Coronary artery (tissue), 2 donors: ENCODE results near the gene AGBL4.

ENCODE experiments used
- DNase-seq: peaks from one replicate; pipeline ENCODE4 v3.0.0-alpha.2; 2017; ENCODE audit warnings: low spot score
- H3K27ac ChIP-seq, 2 donors: fragments of 200-600 bp; sonication (generic); one replicate each; pipeline ENCODE4 v1.5.1; 2016 to 2019
- H3K4me3 ChIP-seq: fragments of 200-600 bp; sonication (generic); 2 replicates; pipeline ENCODE4 v1.5.1; 2016; ENCODE audit warnings: mild to moderate bottlenecking, moderate library complexity
- CTCF ChIP-seq: fragments of 200-600 bp; sonication (generic); IDR thresholded peaks from one replicate; pipeline ENCODE4 v1.5.1; 2019; ENCODE audit warnings: antibody characterized with exemption

AGBL4 gene

GRCh38 chr1:48693674-48694320, 1330.0 kb downstream of the AGBL4 start:
- Histone ChIP-seq H3K27ac (no peak overlapping the region), H3K4me3 (no peak overlapping the region)
- no peak for DNase-seq
- no peak for TF ChIP-seq CTCF

GRCh38 chr1:48693180-48693579, 1330.6 kb downstream of the AGBL4 start:
- no peak overlapping the region for H3K4me3 ChIP-seq
- DNase-seq, result no peak
- no peak for TF ChIP-seq CTCF
- H3K27ac ChIP-seq, result no peak overlapping the region

GRCh38 chr1:48692235-48692634, 1331.5 kb downstream of the AGBL4 start:
- H3K4me3 ChIP-seq, result no peak overlapping the region
- no peak overlapping the region for H3K27ac ChIP-seq
- no peak for DNase-seq
- no peak for TF ChIP-seq CTCF

GRCh38 chr1:48691429-48692001, 1332.2 kb downstream of the AGBL4 start:
- no peak for TF ChIP-seq CTCF
- Histone ChIP-seq H3K27ac (no peak overlapping the region), H3K4me3 (no peak overlapping the region)
- no peak for DNase-seq

GRCh38 chr1:48688102-48688760, 1335.5 kb downstream of the AGBL4 start:
- Histone ChIP-seq H3K4me3 (no peak overlapping the region), H3K27ac (no peak overlapping the region)
- no peak for DNase-seq
- no peak for TF ChIP-seq CTCF

GRCh38 chr1:48687282-48688045, 1336.3 kb downstream of the AGBL4 start:
- DNase-seq, result no peak
- Histone ChIP-seq H3K27ac (no peak overlapping the region), H3K4me3 (no peak overlapping the region)
- no peak for TF ChIP-seq CTCF
